Activated naive CD4-positive, alpha-beta T cell treated with anti-CD3 and anti-CD28 coated beads for 36 hours (primary cell): ENCODE results near the gene ZNF729. TPM values are rescaled to one million over a fixed set of nuclear protein-coding genes. Genes with fewer than 3 reads are reported as not detected.

Experiments used
- CTCF ChIA-PET: fragments of 350-600 bp; sonication (Branson Sonifier 250); formaldehyde crosslinking; loops from one replicate; lab custom pipeline; 2021; ENCODE audit warnings: antibody characterized with exemption; lab: Charles Lee
- DNase-seq: peaks from one replicate; pipeline ENCODE4 v3.0.0-alpha.2; 2020
- H3K27ac Mint-ChIP-seq: one replicate; pipeline ENCODE4 v1.8.0; 2021; ENCODE audit warnings: mild to moderate bottlenecking, mixed read lengths
- H3K27me3 Mint-ChIP-seq: one replicate; pipeline ENCODE4 v1.8.0; 2021; ENCODE audit warnings: low read depth, mixed read lengths
- H3K36me3 Mint-ChIP-seq: one replicate; pipeline ENCODE4 v1.8.0; 2021; ENCODE audit warnings: low read depth, mixed read lengths
- H3K4me1 Mint-ChIP-seq: one replicate; pipeline ENCODE4 v1.8.0; 2021; ENCODE audit warnings: low read depth, mixed read lengths
- H3K4me3 Mint-ChIP-seq: one replicate; pipeline ENCODE4 v1.8.0; 2021; ENCODE audit warnings: mild to moderate bottlenecking, moderate library complexity, mixed read lengths
- H3K9me3 Mint-ChIP-seq: one replicate; pipeline ENCODE4 v1.8.0; 2021; ENCODE audit warnings: mixed read lengths
- intact Hi-C: fragments of 100-400 bp; cut with micrococcal nuclease; formaldehyde crosslinking; loops from one replicate; pipeline ENCODE4 v1.15.1; 2023
- total RNA-seq, 2 experiments: library from RNA; stranded (reverse); gene quantifications; one replicate each; pipeline ENCODE4 v1.2.3, GENCODE V29; 2021

Gene ZNF729
- total RNA-seq, 2 experiments from 2014 or later, result not detected

GRCh38 chr19:22354665-22355064 lies 68.4 kb downstream of the ZNF729 start:
- intact Hi-C loops, result no loop called here
- CTCF ChIA-PET, result no interaction called here
- no peak for DNase-seq
- Mint-ChIP-seq H3K27ac (no peak overlapping the region), H3K36me3 (no peaks in the 10 kb centered on the region), H3K4me1 (no peaks in the 10 kb centered on the region), H3K27me3 (no peaks in the 10 kb centered on the region), H3K9me3 (peaks cover 16% of the 10 kb centered on the region), H3K4me3 (no peak overlapping the region)

Other genes with a start within 250 kb of the ZNF729 start
- gene ZNF257, start 234.0 kb upstream of the ZNF729 start, total RNA-seq, result 10 to 100 TPM; 10.2 to 14.5 TPM
- not detected for gene ZNF676, start 89.5 kb upstream of the ZNF729 start, total RNA-seq
- gene ZNF98, start 135.9 kb downstream of the ZNF729 start, total RNA-seq, result not detected